Hepatocyte (in vitro differentiated cells): ENCODE data around the gene CAPN8. TPM values are rescaled to one million over a fixed set of nuclear protein-coding genes. Genes with fewer than 3 reads are reported as not detected.
A peak's percentile ranks its signal among the peaks of the same experiment; 100 is the strongest.

Source experiments
- DNase-seq: peaks from one replicate; pipeline ENCODE4 v3.0.0-alpha.2; 2016; ENCODE audit warnings: low spot score
- H2AFZ ChIP-seq: fragments of 200-600 bp; sonication (generic); 2 replicates; pipeline ENCODE4 v1.6.0; 2016; ENCODE audit warnings: antibody characterized with exemption, mild to moderate bottlenecking
- H3K27ac ChIP-seq: fragments of 200-600 bp; sonication (generic); 2 replicates; pipeline ENCODE4 v1.5.1; 2016; ENCODE audit warnings: mild to moderate bottlenecking
- H3K27me3 ChIP-seq: fragments of 200-600 bp; sonication (generic); 2 replicates; pipeline ENCODE4 v1.6.1; 2016
- H3K36me3 ChIP-seq: fragments of 200-600 bp; sonication (generic); replicated peaks from 2 replicates; pipeline ENCODE4 v1.5.1; 2016; ENCODE audit warnings: low read depth; ENCODE audit not compliant: insufficient read depth
- H3K4me1 ChIP-seq: fragments of 200-600 bp; sonication (generic); 2 replicates; pipeline ENCODE4 v1.5.1; 2016; ENCODE audit warnings: mild to moderate bottlenecking, moderate library complexity; ENCODE audit not compliant: insufficient read depth
- H3K4me2 ChIP-seq: fragments of 200-600 bp; sonication (generic); 2 replicates; pipeline ENCODE4 v1.6.0; 2016
- H3K4me3 ChIP-seq: fragments of 200-600 bp; sonication (generic); 2 replicates; pipeline ENCODE4 v1.5.1; 2016; ENCODE audit warnings: mild to moderate bottlenecking
- H3K79me2 ChIP-seq: fragments of 200-600 bp; sonication (generic); 2 replicates; pipeline ENCODE4 v1.6.0; 2017; ENCODE audit warnings: mild to moderate bottlenecking
- H3K9me2 ChIP-seq: fragments of 200-600 bp; sonication (generic); replicated peaks from 2 replicates; pipeline ENCODE4 v1.6.0; 2017; ENCODE audit warnings: mild to moderate bottlenecking; ENCODE audit not compliant: insufficient read depth
- H3K9me3 ChIP-seq: fragments of 200-600 bp; sonication (generic); 2 replicates; pipeline ENCODE4 v1.5.1; 2016; ENCODE audit warnings: low read depth, mild to moderate bottlenecking
- H4K20me1 ChIP-seq: fragments of 200-600 bp; sonication (generic); 2 replicates; pipeline ENCODE4 v1.6.0; 2016; ENCODE audit warnings: mild to moderate bottlenecking; ENCODE audit not compliant: insufficient read depth, poor library complexity, severe bottlenecking
- CTCF ChIP-seq: fragments of 200-600 bp; sonication (generic); IDR thresholded peaks from 2 replicates; pipeline ENCODE4 v1.5.1; 2016; ENCODE audit warnings: antibody characterized with exemption, mild to moderate bottlenecking; ENCODE audit not compliant: poor library complexity
- EZH2 ChIP-seq: fragments of 200-600 bp; sonication (generic); IDR thresholded peaks from 2 replicates; pipeline ENCODE4 v1.6.1; 2016; ENCODE audit warnings: antibody characterized with exemption, mild to moderate bottlenecking, borderline replicate concordance
- EZH2phosphoT487 ChIP-seq: fragments of 200-600 bp; sonication (generic); IDR thresholded peaks from one replicate; pipeline ENCODE4 v1.6.1; 2018; ENCODE audit warnings: antibody characterized with exemption, mild to moderate bottlenecking, low read depth, moderate library complexity; ENCODE audit not compliant: unreplicated experiment, severe bottlenecking
- WGBS: methylation state at CpG from one replicate; pipeline ENCODE4 v1.1.6; 2016; ENCODE audit warnings: low lambda C conversion rate; ENCODE audit errors: missing lambda C conversion rate; 5-methylcytosine and 5-hydroxymethylcytosine counted together
- polyA plus RNA-seq: library from polyadenylated mRNA; unstranded; fragments of >200 nt; fragmentation: Nextera tagmentation; extraction: Ambion mirVana; gene quantifications from 2 replicates; pipeline ENCODE4 v1.2.1, GENCODE V29; 2016
- total RNA-seq: library from RNA; depleted of rRNA; stranded (reverse); fragments of >200 nt; gene quantifications from 2 replicates; pipeline ENCODE4 v1.2.3, GENCODE V29; 2014

The CAPN8 gene
- total and polyA plus RNA-seq, 2 experiments from 2014 or later = 16.4 to 18.0 TPM

GRCh38 chr1:223620297-223620897 lies 45.1 kb downstream of the CAPN8 start:
- H3K4me3 ChIP-seq = no peak overlapping the region
- H3K4me2 ChIP-seq = no peak overlapping the region
- no peak overlapping the region for H2AFZ ChIP-seq
- H3K9me2 ChIP-seq = no peaks in the 10 kb centered on the region
- TF ChIP-seq EZH2 = no peak
- TF ChIP-seq CTCF = no peak
- TF ChIP-seq EZH2phosphoT487 = no peak
- WGBS = 77% methylated on average over 9 of the region's 9 CpGs
- H3K79me2 ChIP-seq = no peaks in the 10 kb centered on the region
- no peaks in the 10 kb centered on the region for H3K9me3 ChIP-seq
- no peaks in the 10 kb centered on the region for H3K36me3 ChIP-seq
- no peak for DNase-seq
- peaks cover 8% of the 10 kb centered on the region for H3K4me1 ChIP-seq
- no peaks in the 10 kb centered on the region for H4K20me1 ChIP-seq
- H3K27me3 ChIP-seq = no peaks in the 10 kb centered on the region
- peak overlapping the region; percentile 5 for H3K27ac ChIP-seq

DNA sequence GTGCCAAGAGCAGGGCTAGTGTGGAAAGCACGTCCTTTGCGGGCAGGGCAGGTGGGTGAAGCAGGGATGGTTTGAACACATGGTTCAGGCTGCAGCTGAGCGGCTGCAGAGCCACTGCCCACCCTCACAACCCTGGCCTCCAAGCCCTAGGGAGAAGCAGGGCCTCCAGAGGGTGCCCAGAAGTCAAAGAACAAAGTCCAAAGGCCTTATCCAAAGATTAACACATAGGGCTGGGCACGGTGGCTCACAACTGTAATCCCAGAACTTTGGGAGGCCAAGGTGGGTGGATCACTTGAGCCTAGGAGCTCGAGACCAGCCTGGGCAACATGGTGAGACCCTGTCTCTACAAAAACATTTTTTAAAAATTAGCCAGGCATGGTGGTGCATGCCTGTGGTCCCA lies 46.8 kb downstream of the CAPN8 start:
- TF ChIP-seq CTCF (no peak), EZH2phosphoT487 (no peak), EZH2 (no peak)
- H3K4me2 ChIP-seq = no peak overlapping the region
- H3K27me3 ChIP-seq = no peaks in the 10 kb centered on the region
- no peak overlapping the region for H3K27ac ChIP-seq
- H3K9me3 ChIP-seq = no peaks in the 10 kb centered on the region
- no peak overlapping the region for H2AFZ ChIP-seq
- H3K79me2 ChIP-seq = no peaks in the 10 kb centered on the region
- WGBS = 87% methylated on average over 5 of the region's 5 CpGs
- no peaks in the 10 kb centered on the region for H3K9me2 ChIP-seq
- peaks cover 8% of the 10 kb centered on the region for H3K4me1 ChIP-seq
- no peak overlapping the region for H3K4me3 ChIP-seq
- DNase-seq = no peak
- no peaks in the 10 kb centered on the region for H4K20me1 ChIP-seq
- H3K36me3 ChIP-seq = no peaks in the 10 kb centered on the region

DNA sequence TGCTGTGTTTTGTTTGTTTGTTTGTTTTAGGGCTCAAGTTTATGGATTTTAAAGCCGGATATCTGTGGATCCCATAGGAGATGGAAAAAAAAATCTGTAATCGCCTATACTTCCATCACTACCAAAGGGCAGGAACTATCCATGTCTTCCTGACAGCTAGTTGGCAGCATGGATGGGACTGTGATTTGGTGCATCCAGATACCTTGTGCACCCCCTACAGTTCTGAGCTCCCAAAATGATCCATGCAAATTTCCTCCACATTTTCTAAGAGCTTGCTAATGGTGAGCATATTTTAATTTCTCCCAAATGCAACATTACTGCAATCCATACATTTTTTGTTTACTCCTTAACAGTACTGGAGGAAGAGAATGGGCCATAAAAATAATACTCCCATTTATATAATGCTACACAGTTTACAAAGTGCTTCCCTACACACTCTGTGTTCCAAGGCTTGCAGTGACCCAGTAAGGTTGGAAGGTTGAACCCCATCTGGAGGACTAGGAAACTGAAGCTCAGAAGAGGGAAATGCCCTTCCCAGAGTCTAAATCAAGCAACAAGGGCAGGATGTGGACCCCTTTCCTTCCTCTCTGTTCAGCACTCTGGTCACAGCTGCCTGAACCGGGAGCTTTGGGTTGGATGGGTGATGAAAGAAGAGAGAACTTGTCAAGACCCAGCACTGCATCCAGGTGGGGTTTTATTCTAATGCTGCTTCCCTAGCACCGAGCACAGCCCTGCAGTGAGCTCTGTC lies 48.0 kb downstream of the CAPN8 start:
- DNase-seq = no peak
- Histone ChIP-seq H2AFZ (no peak overlapping the region), H3K4me2 (no peak overlapping the region), H3K27ac (no peak overlapping the region), H3K4me3 (no peak overlapping the region), H3K27me3 (no peaks in the 10 kb centered on the region), H3K9me2 (no peaks in the 10 kb centered on the region), H4K20me1 (no peaks in the 10 kb centered on the region), H3K36me3 (no peaks in the 10 kb centered on the region), H3K4me1 (peaks cover 8% of the 10 kb centered on the region), H3K9me3 (no peaks in the 10 kb centered on the region), H3K79me2 (no peaks in the 10 kb centered on the region)
- 86% methylated on average over 4 of the region's 4 CpGs for WGBS
- TF ChIP-seq EZH2phosphoT487 (no peak), CTCF (no peak), EZH2 (no peak)
